H1 (cell line): ENCODE measurements around the gene TEX35. TPM values are rescaled to one million over a fixed set of nuclear protein-coding genes. Genes with fewer than 3 reads are reported as not detected.

ENCODE experiments used
- CTCF ChIA-PET: fragments of 300-600 bp; sonication (Branson Sonifier 250); formaldehyde crosslinking; loops from one replicate; lab custom pipeline; 2021; ENCODE audit not compliant: partially characterized antibody; lab: Charles Lee
- POLR2A ChIA-PET: fragments of 300-600 bp; sonication (Branson Sonifier 250); formaldehyde crosslinking; loops from one replicate; lab custom pipeline; 2021; ENCODE audit warnings: inconsistent platforms; ENCODE audit not compliant: partially characterized antibody; lab: Charles Lee
- DNase-seq, 2 experiments: peaks; one replicate each; pipeline versions ENCODE4 v3.0.0 to v3.0.0-alpha.2; 2010 to 2022; ENCODE audit warnings: low spot score in 2 of 2, low read depth in 1 of 2, mixed read lengths in 1 of 2
- FAIRE-seq: peaks from 2 replicates; lab custom pipeline; 2011; peaks lifted over from hg19 to GRCh38; lab: Jason Lieb, UNC
- H2AFZ ChIP-seq: 2 replicates; pipeline ENCODE4 v1.8.1; 2012; ENCODE audit warnings: low read length, inconsistent platforms
- H2AK5ac ChIP-seq: 2 replicates; pipeline ENCODE4 v1.6.1; 2013; ENCODE audit warnings: low read depth, low read length
- H2BK120ac ChIP-seq: replicated peaks from 2 replicates; pipeline ENCODE3; 2013; ENCODE audit warnings: low read depth, low read length, inconsistent platforms
- H2BK12ac ChIP-seq: 2 replicates; pipeline ENCODE4 v1.6.1; 2013; ENCODE audit warnings: low read depth, low read length
- H2BK15ac ChIP-seq: 2 replicates; pipeline ENCODE4 v1.6.1; 2013; ENCODE audit warnings: low read length
- H2BK20ac ChIP-seq: 2 replicates; pipeline ENCODE4 v1.6.1; 2013; ENCODE audit warnings: low read length
- H2BK5ac ChIP-seq: 2 replicates; pipeline ENCODE4 v1.6.1; 2013; ENCODE audit warnings: low read depth, low read length
- H3K14ac ChIP-seq: 2 replicates; pipeline ENCODE4 v1.6.1; 2013; ENCODE audit warnings: inconsistent platforms; ENCODE audit not compliant: insufficient read length
- H3K18ac ChIP-seq: 2 replicates; pipeline ENCODE4 v1.6.1; 2013; ENCODE audit warnings: low read length; ENCODE audit errors: extremely low read depth
- H3K23ac ChIP-seq: 2 replicates; pipeline ENCODE4 v1.6.1; 2013; ENCODE audit warnings: inconsistent platforms; ENCODE audit not compliant: insufficient read length
- H3K23me2 ChIP-seq: 2 replicates; pipeline ENCODE4 v1.6.1; 2013; ENCODE audit warnings: low read depth, low read length
- H3K27ac ChIP-seq: 2 replicates; pipeline ENCODE4 v1.6.1; 2011; ENCODE audit warnings: low read depth, low read length, inconsistent platforms
- H3K27me3 ChIP-seq, 4 experiments: replicated peaks in 1 of 4; 1 replicate in 1 of 4; 2 replicates in 3 of 4; pipeline versions ENCODE4 v1.6.1 to v1.8.1; 2011 to 2013; ENCODE audit warnings: low read length in 3 of 4, mild to moderate bottlenecking in 3 of 4, inconsistent platforms in 2 of 4, mixed read lengths in 2 of 4, moderate library complexity in 1 of 4; ENCODE audit not compliant: control insufficient read depth in 3 of 4, insufficient read depth in 3 of 4; ENCODE audit errors: extremely low read depth in 1 of 4
- H3K36me3 ChIP-seq, 4 experiments: 2 replicates each; pipeline versions ENCODE4 v1.6.1 to v1.8.1; 2011 to 2013; ENCODE audit warnings: mild to moderate bottlenecking in 4 of 4, low read length in 3 of 4, moderate library complexity in 2 of 4, control low read depth in 1 of 4, inconsistent platforms in 1 of 4; ENCODE audit not compliant: insufficient read depth in 4 of 4, control insufficient read depth in 2 of 4
- H3K4ac ChIP-seq: replicated peaks from 2 replicates; pipeline ENCODE3; 2013; ENCODE audit warnings: low read length, low read depth, mixed read lengths, inconsistent platforms; ENCODE audit not compliant: insufficient read length
- H3K4me1 ChIP-seq, 4 experiments: replicated peaks in 1 of 4; 1 replicate in 1 of 4; 2 replicates in 3 of 4; pipeline versions ENCODE4 v1.6.1 to v1.8.1; 2011 to 2013; ENCODE audit warnings: low read length in 3 of 4, inconsistent platforms in 2 of 4, mixed read lengths in 1 of 4; ENCODE audit not compliant: insufficient read depth in 4 of 4, control insufficient read depth in 3 of 4
- H3K4me2 ChIP-seq, 2 experiments: 2 replicates each; pipeline versions ENCODE4 v1.6.1 to v1.8.1; 2011 to 2013; ENCODE audit warnings: low read depth in 2 of 2, low read length in 2 of 2, control low read depth in 1 of 2, inconsistent platforms in 1 of 2, mild to moderate bottlenecking in 1 of 2; ENCODE audit not compliant: insufficient read depth in 1 of 2
- H3K4me3 ChIP-seq, 4 experiments: fragments of 200-600, 300-600 bp in 1 of 4; sonication (generic), shearing (Covaris generic), sonication (Bioruptor Twin) in 1 of 4; 2 replicates each; pipeline versions ENCODE4 v1.5.1 to v1.8.1; 2011 to 2016; ENCODE audit warnings: low read length in 4 of 4, low read depth in 3 of 4, control low read depth in 2 of 4, inconsistent platforms in 2 of 4, mild to moderate bottlenecking in 2 of 4, mixed read lengths in 1 of 4, moderate library complexity in 1 of 4; ENCODE audit not compliant: insufficient read depth in 2 of 4; ENCODE audit errors: extremely low read depth in 1 of 4
- H3K56ac ChIP-seq: replicated peaks from 2 replicates; pipeline ENCODE3; 2013; ENCODE audit warnings: low read depth, mild to moderate bottlenecking, mixed read lengths, low read length, inconsistent platforms; ENCODE audit not compliant: insufficient read length
- H3K79me1 ChIP-seq: 2 replicates; pipeline ENCODE4 v1.6.1; 2013; ENCODE audit warnings: low read depth, low read length, control low read depth
- H3K79me2 ChIP-seq, 2 experiments: 2 replicates each; pipeline versions ENCODE4 v1.6.1 to v1.8.1; 2012 to 2013; ENCODE audit warnings: low read length in 2 of 2, mild to moderate bottlenecking in 2 of 2, inconsistent platforms in 1 of 2; ENCODE audit not compliant: insufficient read depth in 2 of 2, control insufficient read depth in 1 of 2
- H3K9ac ChIP-seq, 4 experiments: replicated peaks in 1 of 4; 1 replicate in 1 of 4; 2 replicates in 3 of 4; pipeline versions ENCODE4 v1.6.1 to v1.8.1; 2011 to 2013; ENCODE audit warnings: low read depth in 3 of 4, low read length in 3 of 4, control low read depth in 2 of 4, mild to moderate bottlenecking in 2 of 4, moderate library complexity in 2 of 4, inconsistent platforms in 1 of 4; ENCODE audit errors: extremely low read depth in 1 of 4
- H3K9me3 ChIP-seq, 2 experiments: 2 replicates each; pipeline versions ENCODE4 v1.6.1 to v1.8.1; 2012 to 2013; ENCODE audit warnings: mild to moderate bottlenecking in 2 of 2, moderate library complexity in 2 of 2, control low read depth in 1 of 2, inconsistent platforms in 1 of 2, low read depth in 1 of 2, low read length in 1 of 2, mixed read lengths in 1 of 2; ENCODE audit not compliant: insufficient read depth in 2 of 2
- H4K20me1 ChIP-seq, 2 experiments: replicated peaks in 1 of 2; 2 replicates each; pipeline versions ENCODE3 to v1.8.1; 2011 to 2013; ENCODE audit warnings: inconsistent platforms in 2 of 2, low read length in 2 of 2, mild to moderate bottlenecking in 1 of 2; ENCODE audit not compliant: insufficient read depth in 2 of 2, control insufficient read depth in 1 of 2
- H4K5ac ChIP-seq: 2 replicates; pipeline ENCODE4 v1.6.1; 2013; ENCODE audit warnings: low read length, low read depth, mixed read lengths, inconsistent platforms; ENCODE audit not compliant: insufficient read length
- H4K8ac ChIP-seq: 2 replicates; pipeline ENCODE4 v1.8.0; 2013; ENCODE audit warnings: mild to moderate bottlenecking, moderate library complexity, low read length, inconsistent platforms; ENCODE audit not compliant: insufficient read depth; ENCODE audit errors: extremely low read depth
- H4K91ac ChIP-seq: replicated peaks from 2 replicates; pipeline ENCODE3; 2013; ENCODE audit warnings: low read length, mixed read lengths, inconsistent platforms; ENCODE audit not compliant: insufficient read length
- BACH1 ChIP-seq: IDR thresholded peaks from 2 replicates; pipeline ENCODE4 v1.6.1; 2012; ENCODE audit warnings: low read length, improper control_type of control experiment
- CBX5 ChIP-seq: fragments of 300-800, 300-1000 bp; sonication (generic); IDR thresholded peaks from 2 replicates; pipeline ENCODE4 v1.7.1; 2016; ENCODE audit warnings: antibody characterized with exemption, low read length, low read depth
- EP300 ChIP-seq, 2 experiments: IDR thresholded peaks; 1 replicate in 1 of 2; 2 replicates in 1 of 2; pipeline ENCODE4 v1.6.1; 2011 to 2012; ENCODE audit warnings: low read depth in 2 of 2, low read length in 2 of 2, mild to moderate bottlenecking in 2 of 2, borderline replicate concordance in 1 of 2, inconsistent platforms in 1 of 2, moderate library complexity in 1 of 2
- MAFK ChIP-seq: IDR thresholded peaks from 2 replicates; pipeline ENCODE4 v1.6.1; 2012; ENCODE audit warnings: low read depth, mild to moderate bottlenecking, improper control_type of control experiment, low read length
- POLR2AphosphoS5 ChIP-seq: IDR thresholded peaks from 2 replicates; pipeline ENCODE4 v1.6.1; 2011; ENCODE audit warnings: low read depth, low read length
- RBBP5 ChIP-seq: IDR thresholded peaks from 2 replicates; pipeline ENCODE4 v1.7.1; 2012; ENCODE audit warnings: low read depth, mild to moderate bottlenecking, inconsistent platforms, low read length, moderate library complexity, borderline replicate concordance
- RNF2 ChIP-seq: fragments of 200-900, 300-1000 bp; sonication (generic); IDR thresholded peaks from 2 replicates; pipeline ENCODE4 v1.7.1; 2016; ENCODE audit warnings: borderline replicate concordance, low read depth, mild to moderate bottlenecking, antibody characterized with exemption, low read length; ENCODE audit not compliant: poor library complexity, severe bottlenecking; ENCODE audit errors: missing control alignments
- SIRT6 ChIP-seq: IDR thresholded peaks from one replicate; pipeline ENCODE4 v1.7.1; 2012; ENCODE audit warnings: low read length, inconsistent platforms
- SP2 ChIP-seq: IDR thresholded peaks from 2 replicates; pipeline ENCODE4 v1.6.1; 2012; ENCODE audit warnings: mild to moderate bottlenecking, low read length, inconsistent platforms
- SUZ12 ChIP-seq: fragments of 200-600 bp; sonication (generic); IDR thresholded peaks from 2 replicates; pipeline ENCODE4 v1.6.1; 2012; ENCODE audit warnings: mild to moderate bottlenecking, inconsistent platforms, low read length, moderate library complexity, mixed read lengths
- TAF7 ChIP-seq: optimal IDR thresholded peaks from 2 replicates; pipeline ENCODE3; 2011; ENCODE audit warnings: low read depth, mild to moderate bottlenecking, inconsistent platforms, low read length, moderate library complexity, borderline replicate concordance
- TCF12 ChIP-seq: IDR thresholded peaks from 2 replicates; pipeline ENCODE4 v1.6.1; 2011; ENCODE audit warnings: low read depth, mild to moderate bottlenecking, low read length
- USF2 ChIP-seq: IDR thresholded peaks from 2 replicates; pipeline ENCODE4 v1.6.1; 2011; ENCODE audit warnings: low read length, improper control_type of control experiment
- WGBS, 2 experiments: shearing (Covaris generic) in 1 of 2; methylation state at CpG; one replicate each; pipeline versions ENCODE4 v1.1.6 to v1.1.7; 2013 to 2015; ENCODE audit warnings: low lambda C conversion rate in 2 of 2, mixed read lengths in 2 of 2, inconsistent platforms in 1 of 2, low coverage in 1 of 2, missing lambda C conversion rate in 1 of 2; ENCODE audit not compliant: insufficient replicate concordance in 2 of 2, insufficient coverage in 1 of 2, insufficient read length in 1 of 2; ENCODE audit errors: extremely low coverage in 1 of 2, missing lambda C conversion rate in 1 of 2; 5-methylcytosine and 5-hydroxymethylcytosine counted together
- polyA plus RNA-seq, 7 experiments: library from polyadenylated mRNA; depleted of rRNA in 3 of 7; stranded (reverse) in 5 of 7; unstranded in 2 of 7; fragments of >200 nt in 5 of 7; fragments of 200-250 nt in 2 of 7; gene quantifications; 1 replicate in 5 of 7; 2 replicates in 1 of 7; 4 replicates in 1 of 7; pipeline versions ENCODE4 v1.2.1 to v1.2.3, GENCODE V29; 2011 to 2013; ENCODE audit warnings: missing spikeins in 2 of 7, mixed read lengths in 2 of 7
- total RNA-seq: library from RNA; stranded (reverse); fragmentation: NEBNext Ultra II Directional; extraction: Animal tissue kit (Norgen Biotek cat#: 25700); gene quantifications from 2 replicates; pipeline ENCODE4 v1.2.1, GENCODE V29; 2021

Gene TEX35
- total and polyA plus RNA-seq, 2 of the 8 experiments (the other 6 are each of a cell fraction or from before 2014, with no cell fraction given) = 0.03 TPM; not detected in 1

- no peak overlapping the region for H3K27ac ChIP-seq
- no peak overlapping the region for H2BK120ac ChIP-seq
- DNase-seq = no peak
- H4K5ac ChIP-seq = no peak overlapping the region
- no peak overlapping the region for H3K4ac ChIP-seq
- no peak overlapping the region for H3K4me3 ChIP-seq
- no peaks in the 10 kb centered on the region for H3K23me2 ChIP-seq
- H2AK5ac ChIP-seq = no peak overlapping the region
- H2AFZ ChIP-seq = no peak overlapping the region
- POLR2A ChIA-PET = no interaction called here
- no peak overlapping the region for H2BK15ac ChIP-seq
- no peak overlapping the region for H3K18ac ChIP-seq
- no peaks in the 10 kb centered on the region for H4K20me1 ChIP-seq
- H3K4me1 ChIP-seq = peaks cover 0 to 3% (median 0%) of the 10 kb centered on the region in 4 experiments; a peak in 1 of 7 replicates
- H2BK12ac ChIP-seq = no peak overlapping the region
- no peak overlapping the region for H4K91ac ChIP-seq
- CTCF ChIA-PET = interaction anchor here (0.7 kb wide), 1 partner anchor 49 kb away, joined by 3 read pairs; no protein-coding TSS in a partner anchor
- H2BK20ac ChIP-seq = no peak overlapping the region
- no peak overlapping the region for H3K23ac ChIP-seq
- H3K4me2 ChIP-seq = no peak overlapping the region
- no peak overlapping the region for H3K14ac ChIP-seq
- H3K79me1 ChIP-seq = 0 out of 2 replicates have a peak, but pooled peaks cover 1% of the 10 kb centered on the region
- no peaks in the 10 kb centered on the region for H3K9me3 ChIP-seq
- H3K79me2 ChIP-seq = no peaks in the 10 kb centered on the region
- H3K56ac ChIP-seq = no peak overlapping the region
- FAIRE-seq = peak; percentile 13
- no peak overlapping the region for H2BK5ac ChIP-seq
- H3K27me3 ChIP-seq = no peaks in the 10 kb centered on the region
- H3K9ac ChIP-seq = no peak overlapping the region
- H4K8ac ChIP-seq = no peak overlapping the region
- 100% methylated on average over 1 of the region's 1 CpG; no CpG with 5 or more reads in 1 of the 2 experiments for WGBS, 2 experiments
- peaks cover 0 to 3% (median 1%) of the 10 kb centered on the region in 4 experiments; a peak in 4 of 8 replicates for H3K36me3 ChIP-seq
- TF ChIP-seq CBX5 (no peak), TAF7 (no peak), RBBP5 (no peak), RNF2 (no peak), SP2 (no peak), BACH1 (no peak), TCF12 (no peak), USF2 (no peak), SUZ12 (no peak), EP300 (IDR thresholded peaks at IDR 0.05; ENCODE audit: borderline replicate concordance in 1 of 2, low read depth in 2 of 2, low read length in 2 of 2) (no peak), POLR2AphosphoS5 (no peak), MAFK (no peak), SIRT6 (no peak)
These were observed 35.1 kb upstream of the TEX35 start for GRCh38 chr1:178477841-178478240.
